GM23338 (cell line): ENCODE measurements around the gene CCDC32. TPM values are rescaled to one million over a fixed set of nuclear protein-coding genes. Genes with fewer than 3 reads are reported as not detected.

Experiments
- ATAC-seq: fragments of 200-7000 bp; cut with Tn5 transposase; 3 replicates; pipeline ENCODE4 v1.9.1; 2020
- DNase-seq: peaks from one replicate; pipeline ENCODE4 v3.0.0-alpha.2; 2015; ENCODE audit warnings: low spot score
- H2AFZ ChIP-seq: fragments of 200-600 bp; sonication (generic); 2 replicates; pipeline ENCODE4 v1.8.0; 2016; ENCODE audit warnings: antibody characterized with exemption, mild to moderate bottlenecking, moderate library complexity
- H3F3A ChIP-seq: fragments of 200-600 bp; sonication (generic); replicated peaks from 2 replicates; pipeline ENCODE4 v1.8.0; 2017; ENCODE audit warnings: antibody characterized with exemption, mixed run types, low read depth
- H3K27ac ChIP-seq: fragments of 200-600 bp; sonication (generic); 2 replicates; pipeline ENCODE4 v1.6.1; 2016; ENCODE audit warnings: low read depth
- H3K27me3 ChIP-seq: fragments of 200-600 bp; sonication (generic); 2 replicates; pipeline ENCODE4 v1.8.0; 2016; ENCODE audit warnings: mild to moderate bottlenecking, mixed run types, moderate library complexity; ENCODE audit not compliant: insufficient read depth
- H3K36me3 ChIP-seq: fragments of 200-600 bp; sonication (generic); 2 replicates; pipeline ENCODE4 v1.8.0; 2016; ENCODE audit warnings: mild to moderate bottlenecking; ENCODE audit not compliant: insufficient read depth
- H3K4me1 ChIP-seq: fragments of 200-600 bp; sonication (generic); 2 replicates; pipeline ENCODE4 v1.8.0; 2016; ENCODE audit warnings: mild to moderate bottlenecking, moderate library complexity; ENCODE audit not compliant: insufficient read depth
- H3K4me2 ChIP-seq: fragments of 200-600 bp; sonication (generic); 2 replicates; pipeline ENCODE4 v1.7.1; 2017; ENCODE audit warnings: mixed run types
- H3K4me3 ChIP-seq: fragments of 200-600 bp; sonication (generic); 2 replicates; pipeline ENCODE4 v1.6.1; 2016; ENCODE audit warnings: mixed run types
- H3K79me2 ChIP-seq: fragments of 200-600 bp; sonication (generic); replicated peaks from 2 replicates; pipeline ENCODE4 v1.8.0; 2017; ENCODE audit warnings: mild to moderate bottlenecking; ENCODE audit not compliant: insufficient read depth
- H3K9me2 ChIP-seq: fragments of 200-600 bp; sonication (generic); 2 replicates; pipeline ENCODE4 v1.8.0; 2017; ENCODE audit not compliant: insufficient read depth
- H4K20me1 ChIP-seq: fragments of 200-600 bp; sonication (generic); replicated peaks from 2 replicates; pipeline ENCODE4 v1.8.0; 2017; ENCODE audit warnings: mild to moderate bottlenecking; ENCODE audit not compliant: insufficient read depth
- H3K27ac Mint-ChIP-seq: 2 replicates; pipeline ENCODE4 v1.8.0; 2020; ENCODE audit warnings: inconsistent platforms, mild to moderate bottlenecking, moderate library complexity, mixed read lengths
- H3K27me3 Mint-ChIP-seq: 3 replicates; pipeline ENCODE4 v1.8.0; 2022; ENCODE audit warnings: low read depth, mild to moderate bottlenecking, moderate library complexity, mixed read lengths, inconsistent platforms; ENCODE audit not compliant: insufficient read depth, poor library complexity
- H3K36me3 Mint-ChIP-seq: 3 replicates; pipeline ENCODE4 v1.8.0; 2021; ENCODE audit warnings: low read depth, mild to moderate bottlenecking, inconsistent platforms, moderate library complexity, mixed read lengths
- H3K4me1 Mint-ChIP-seq: 3 replicates; pipeline ENCODE4 v1.8.0; 2020; ENCODE audit warnings: mild to moderate bottlenecking, inconsistent platforms, mixed read lengths
- H3K4me3 Mint-ChIP-seq: 3 replicates; pipeline ENCODE4 v1.8.0; 2021; ENCODE audit warnings: moderate library complexity, mild to moderate bottlenecking, inconsistent platforms, mixed read lengths
- H3K9me3 Mint-ChIP-seq: 3 replicates; pipeline ENCODE4 v1.8.0; 2020; ENCODE audit warnings: moderate library complexity, mild to moderate bottlenecking, inconsistent platforms, mixed read lengths
- CREB1 ChIP-seq: fragments of 250-450 bp; sonication (Bioruptor Pico); IDR thresholded peaks from 2 replicates; pipeline ENCODE4 v1.5.0; 2020; ENCODE audit warnings: low read depth, mild to moderate bottlenecking, moderate library complexity
- EZH2 ChIP-seq: fragments of 200-600 bp; sonication (generic); IDR thresholded peaks from one replicate; pipeline ENCODE4 v1.8.0; 2017; ENCODE audit warnings: antibody characterized with exemption, mild to moderate bottlenecking, low read depth; ENCODE audit not compliant: unreplicated experiment
- EZH2phosphoT487 ChIP-seq: fragments of 200-600 bp; sonication (generic); IDR thresholded peaks from one replicate; pipeline ENCODE4 v1.8.1; 2018; ENCODE audit warnings: antibody characterized with exemption; ENCODE audit not compliant: unreplicated experiment
- POLR2AphosphoS5 ChIP-seq: IDR thresholded peaks from 2 replicates; pipeline ENCODE4 v1.6.1; 2016; ENCODE audit warnings: antibody characterized with exemption, low read depth
- long read RNA-seq: library from polyadenylated mRNA; unstranded; transcript quantifications from one replicate; pipeline ENCODE4 v2.0.0, GENCODE V29; 2020; ENCODE audit not compliant: unreplicated experiment
- polyA plus RNA-seq: library from polyadenylated mRNA; unstranded; fragments of >200 nt; fragmentation: Nextera tagmentation; extraction: Ambion mirVana; gene quantifications from 2 replicates; pipeline ENCODE4 v1.2.1, GENCODE V29; 2016
- total RNA-seq: library from RNA; depleted of rRNA; stranded (reverse); fragments of >200 nt; shearing (Covaris generic); gene quantifications from 2 replicates; pipeline ENCODE4 v1.2.3, GENCODE V29; 2014; rRNA removed
- TF ChIP-seq, protein P1 (sequence below): IDR thresholded peaks from 2 replicates; pipeline ENCODE4 v1.6.1; 2016; ENCODE audit warnings: antibody characterized with exemption
- TF ChIP-seq, protein P2 (sequence below): IDR thresholded peaks from one replicate; pipeline ENCODE4 v1.6.1; 2018; ENCODE audit warnings: antibody characterized with exemption; ENCODE audit not compliant: unreplicated experiment
- TF ChIP-seq, protein P3 (sequence below): fragments of 250-450 bp; sonication (Bioruptor Pico); IDR thresholded peaks from 2 replicates; pipeline ENCODE4 v1.5.0; 2020; ENCODE audit warnings: mild to moderate bottlenecking, moderate library complexity

The CCDC32 gene, protein sequence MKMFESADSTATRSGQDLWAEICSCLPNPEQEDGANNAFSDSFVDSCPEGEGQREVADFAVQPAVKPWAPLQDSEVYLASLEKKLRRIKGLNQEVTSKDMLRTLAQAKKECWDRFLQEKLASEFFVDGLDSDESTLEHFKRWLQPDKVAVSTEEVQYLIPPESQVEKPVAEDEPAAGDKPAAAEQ
- total RNA-seq: 15.4 and 16.9 TPM in 2 replicates
- polyA plus RNA-seq: 12.2 and 13.8 TPM in 2 replicates
- long read RNA-seq, transcript CCDC32-202 (4 exons, 1,519 nt): major isoform, 9 of 14 reads
- long read RNA-seq, partial matches to known transcripts: 1 of 14 reads
- long read RNA-seq, other reads (novel, unspliced or antisense): 2 of 14 reads

DNA sequence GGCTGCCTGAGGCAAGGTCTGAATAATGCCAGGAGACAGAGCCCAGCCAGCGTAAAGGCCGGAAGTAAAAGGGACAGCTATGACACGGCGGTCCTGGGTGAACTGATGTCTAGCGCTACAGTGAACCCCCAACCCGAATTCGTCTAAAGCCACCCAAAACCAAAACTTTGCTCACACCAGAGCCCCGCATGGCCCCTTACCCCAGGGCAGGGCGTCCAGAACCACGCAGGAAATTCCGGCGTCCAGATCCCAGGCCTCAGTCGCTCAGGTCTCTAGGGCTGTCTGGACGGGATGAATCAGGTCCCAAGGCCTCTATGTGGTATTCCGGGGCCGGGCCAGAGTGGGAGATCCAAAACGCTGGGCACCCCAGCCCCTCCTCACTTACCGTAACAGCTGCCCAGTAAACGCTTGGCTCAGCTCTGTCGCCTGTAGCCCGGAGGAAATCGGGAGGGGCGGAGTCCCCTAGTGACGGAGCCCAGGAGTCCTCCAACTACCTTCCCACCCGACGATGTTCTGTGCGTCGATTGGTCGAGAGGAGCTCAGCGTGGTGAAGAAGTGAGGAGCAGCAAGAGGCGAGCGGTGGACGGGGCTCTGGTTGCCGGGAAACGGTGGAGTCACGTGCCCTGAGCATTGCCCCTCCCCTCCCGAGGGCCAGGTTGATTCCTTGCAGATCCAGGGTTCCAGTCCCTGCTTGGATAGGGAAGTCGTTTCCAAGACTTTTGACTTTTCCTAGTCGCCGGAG lies at the start of gene CCDC32:
Gene CCDC32 (minus strand): TSS at position 452 of the 742 bp plus-strand sequence. CDS start 2,027 bp downstream, outside the sequence.
- ATAC-seq (peak; percentile 92), DNase-seq (peak; percentile 100)
- peaks cover 10% of the 10 kb centered on the region; the same call in 1 of the 2 replicates for H3K4me1 ChIP-seq
- H3K9me3 Mint-ChIP-seq: no peaks in the 10 kb centered on the region
- H3K4me3 ChIP-seq: peak within 1 kb of the TSS; percentile 64
- H3K4me3 Mint-ChIP-seq: peak within 1 kb of the TSS; percentile 92
- peaks cover 7% of the 10 kb centered on the region for H3K79me2 ChIP-seq
- no peaks in the 10 kb centered on the region for H3K36me3 Mint-ChIP-seq
- no peaks in the 10 kb centered on the region for H3K9me2 ChIP-seq
- H2AFZ ChIP-seq: peak within 1 kb of the TSS; percentile 67; the same call in 1 of the 2 replicates
- H4K20me1 ChIP-seq: peaks cover 3% of the 10 kb centered on the region; the same call in 1 of the 2 replicates
- peaks cover 16% of the 10 kb centered on the region for H3K4me1 Mint-ChIP-seq
- no peaks in the 10 kb centered on the region for H3K27me3 ChIP-seq
- TF ChIP-seq CREB1 (CRISPR knock-in tag): peak; percentile 75
- TF ChIP-seq, protein P1, sequence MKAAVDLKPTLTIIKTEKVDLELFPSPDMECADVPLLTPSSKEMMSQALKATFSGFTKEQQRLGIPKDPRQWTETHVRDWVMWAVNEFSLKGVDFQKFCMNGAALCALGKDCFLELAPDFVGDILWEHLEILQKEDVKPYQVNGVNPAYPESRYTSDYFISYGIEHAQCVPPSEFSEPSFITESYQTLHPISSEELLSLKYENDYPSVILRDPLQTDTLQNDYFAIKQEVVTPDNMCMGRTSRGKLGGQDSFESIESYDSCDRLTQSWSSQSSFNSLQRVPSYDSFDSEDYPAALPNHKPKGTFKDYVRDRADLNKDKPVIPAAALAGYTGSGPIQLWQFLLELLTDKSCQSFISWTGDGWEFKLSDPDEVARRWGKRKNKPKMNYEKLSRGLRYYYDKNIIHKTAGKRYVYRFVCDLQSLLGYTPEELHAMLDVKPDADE: no peak
- TF ChIP-seq, protein P2, sequence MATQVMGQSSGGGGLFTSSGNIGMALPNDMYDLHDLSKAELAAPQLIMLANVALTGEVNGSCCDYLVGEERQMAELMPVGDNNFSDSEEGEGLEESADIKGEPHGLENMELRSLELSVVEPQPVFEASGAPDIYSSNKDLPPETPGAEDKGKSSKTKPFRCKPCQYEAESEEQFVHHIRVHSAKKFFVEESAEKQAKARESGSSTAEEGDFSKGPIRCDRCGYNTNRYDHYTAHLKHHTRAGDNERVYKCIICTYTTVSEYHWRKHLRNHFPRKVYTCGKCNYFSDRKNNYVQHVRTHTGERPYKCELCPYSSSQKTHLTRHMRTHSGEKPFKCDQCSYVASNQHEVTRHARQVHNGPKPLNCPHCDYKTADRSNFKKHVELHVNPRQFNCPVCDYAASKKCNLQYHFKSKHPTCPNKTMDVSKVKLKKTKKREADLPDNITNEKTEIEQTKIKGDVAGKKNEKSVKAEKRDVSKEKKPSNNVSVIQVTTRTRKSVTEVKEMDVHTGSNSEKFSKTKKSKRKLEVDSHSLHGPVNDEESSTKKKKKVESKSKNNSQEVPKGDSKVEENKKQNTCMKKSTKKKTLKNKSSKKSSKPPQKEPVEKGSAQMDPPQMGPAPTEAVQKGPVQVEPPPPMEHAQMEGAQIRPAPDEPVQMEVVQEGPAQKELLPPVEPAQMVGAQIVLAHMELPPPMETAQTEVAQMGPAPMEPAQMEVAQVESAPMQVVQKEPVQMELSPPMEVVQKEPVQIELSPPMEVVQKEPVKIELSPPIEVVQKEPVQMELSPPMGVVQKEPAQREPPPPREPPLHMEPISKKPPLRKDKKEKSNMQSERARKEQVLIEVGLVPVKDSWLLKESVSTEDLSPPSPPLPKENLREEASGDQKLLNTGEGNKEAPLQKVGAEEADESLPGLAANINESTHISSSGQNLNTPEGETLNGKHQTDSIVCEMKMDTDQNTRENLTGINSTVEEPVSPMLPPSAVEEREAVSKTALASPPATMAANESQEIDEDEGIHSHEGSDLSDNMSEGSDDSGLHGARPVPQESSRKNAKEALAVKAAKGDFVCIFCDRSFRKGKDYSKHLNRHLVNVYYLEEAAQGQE: no peak
- TF ChIP-seq EZH2: no peak
- peak; percentile 91 for TF ChIP-seq POLR2AphosphoS5
- no peak for TF ChIP-seq EZH2phosphoT487
- TF ChIP-seq, protein P3, sequence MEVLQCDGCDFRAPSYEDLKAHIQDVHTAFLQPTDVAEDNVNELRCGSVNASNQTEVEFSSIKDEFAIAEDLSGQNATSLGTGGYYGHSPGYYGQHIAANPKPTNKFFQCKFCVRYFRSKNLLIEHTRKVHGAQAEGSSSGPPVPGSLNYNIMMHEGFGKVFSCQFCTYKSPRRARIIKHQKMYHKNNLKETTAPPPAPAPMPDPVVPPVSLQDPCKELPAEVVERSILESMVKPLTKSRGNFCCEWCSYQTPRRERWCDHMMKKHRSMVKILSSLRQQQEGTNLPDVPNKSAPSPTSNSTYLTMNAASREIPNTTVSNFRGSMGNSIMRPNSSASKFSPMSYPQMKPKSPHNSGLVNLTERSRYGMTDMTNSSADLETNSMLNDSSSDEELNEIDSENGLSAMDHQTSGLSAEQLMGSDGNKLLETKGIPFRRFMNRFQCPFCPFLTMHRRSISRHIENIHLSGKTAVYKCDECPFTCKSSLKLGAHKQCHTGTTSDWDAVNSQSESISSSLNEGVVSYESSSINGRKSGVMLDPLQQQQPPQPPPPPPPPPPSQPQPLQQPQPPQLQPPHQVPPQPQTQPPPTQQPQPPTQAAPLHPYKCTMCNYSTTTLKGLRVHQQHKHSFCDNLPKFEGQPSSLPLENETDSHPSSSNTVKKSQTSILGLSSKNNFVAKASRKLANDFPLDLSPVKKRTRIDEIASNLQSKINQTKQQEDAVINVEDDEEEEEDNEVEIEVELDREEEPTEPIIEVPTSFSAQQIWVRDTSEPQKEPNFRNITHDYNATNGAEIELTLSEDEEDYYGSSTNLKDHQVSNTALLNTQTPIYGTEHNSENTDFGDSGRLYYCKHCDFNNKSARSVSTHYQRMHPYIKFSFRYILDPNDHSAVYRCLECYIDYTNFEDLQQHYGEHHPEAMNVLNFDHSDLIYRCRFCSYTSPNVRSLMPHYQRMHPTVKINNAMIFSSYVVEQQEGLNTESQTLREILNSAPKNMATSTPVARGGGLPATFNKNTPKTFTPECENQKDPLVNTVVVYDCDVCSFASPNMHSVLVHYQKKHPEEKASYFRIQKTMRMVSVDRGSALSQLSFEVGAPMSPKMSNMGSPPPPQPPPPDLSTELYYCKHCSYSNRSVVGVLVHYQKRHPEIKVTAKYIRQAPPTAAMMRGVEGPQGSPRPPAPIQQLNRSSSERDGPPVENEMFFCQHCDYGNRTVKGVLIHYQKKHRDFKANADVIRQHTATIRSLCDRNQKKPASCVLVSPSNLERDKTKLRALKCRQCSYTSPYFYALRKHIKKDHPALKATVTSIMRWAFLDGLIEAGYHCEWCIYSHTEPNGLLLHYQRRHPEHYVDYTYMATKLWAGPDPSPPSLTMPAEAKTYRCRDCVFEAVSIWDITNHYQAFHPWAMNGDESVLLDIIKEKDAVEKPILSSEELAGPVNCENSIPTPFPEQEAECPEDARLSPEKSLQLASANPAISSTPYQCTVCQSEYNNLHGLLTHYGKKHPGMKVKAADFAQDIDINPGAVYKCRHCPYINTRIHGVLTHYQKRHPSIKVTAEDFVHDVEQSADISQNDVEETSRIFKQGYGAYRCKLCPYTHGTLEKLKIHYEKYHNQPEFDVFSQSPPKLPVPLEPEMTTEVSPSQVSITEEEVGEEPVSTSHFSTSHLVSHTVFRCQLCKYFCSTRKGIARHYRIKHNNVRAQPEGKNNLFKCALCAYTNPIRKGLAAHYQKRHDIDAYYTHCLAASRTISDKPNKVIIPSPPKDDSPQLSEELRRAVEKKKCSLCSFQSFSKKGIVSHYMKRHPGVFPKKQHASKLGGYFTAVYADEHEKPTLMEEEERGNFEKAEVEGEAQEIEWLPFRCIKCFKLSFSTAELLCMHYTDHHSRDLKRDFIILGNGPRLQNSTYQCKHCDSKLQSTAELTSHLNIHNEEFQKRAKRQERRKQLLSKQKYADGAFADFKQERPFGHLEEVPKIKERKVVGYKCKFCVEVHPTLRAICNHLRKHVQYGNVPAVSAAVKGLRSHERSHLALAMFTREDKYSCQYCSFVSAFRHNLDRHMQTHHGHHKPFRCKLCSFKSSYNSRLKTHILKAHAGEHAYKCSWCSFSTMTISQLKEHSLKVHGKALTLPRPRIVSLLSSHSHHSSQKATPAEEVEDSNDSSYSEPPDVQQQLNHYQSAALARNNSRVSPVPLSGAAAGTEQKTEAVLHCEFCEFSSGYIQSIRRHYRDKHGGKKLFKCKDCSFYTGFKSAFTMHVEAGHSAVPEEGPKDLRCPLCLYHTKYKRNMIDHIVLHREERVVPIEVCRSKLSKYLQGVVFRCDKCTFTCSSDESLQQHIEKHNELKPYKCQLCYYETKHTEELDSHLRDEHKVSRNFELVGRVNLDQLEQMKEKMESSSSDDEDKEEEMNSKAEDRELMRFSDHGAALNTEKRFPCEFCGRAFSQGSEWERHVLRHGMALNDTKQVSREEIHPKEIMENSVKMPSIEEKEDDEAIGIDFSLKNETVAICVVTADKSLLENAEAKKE (CRISPR knock-in tag): no peak
- H3F3A ChIP-seq: no peaks in the 10 kb centered on the region
- peaks cover 14% of the 10 kb centered on the region for H3K27me3 Mint-ChIP-seq
- no peaks in the 10 kb centered on the region for H3K36me3 ChIP-seq
- peak within 1 kb of the TSS; percentile 77 for H3K4me2 ChIP-seq
- peak within 1 kb of the TSS; percentile 48; the same call in 1 of the 2 replicates for H3K27ac ChIP-seq
- peak within 1 kb of the TSS; percentile 90 for H3K27ac Mint-ChIP-seq
